ENCODE data around the gene GFPT1. TPM values are rescaled to one million over a fixed set of nuclear protein-coding genes. Genes with fewer than 3 reads are reported as not detected.

The GFPT1 gene
- total and polyA plus RNA-seq, 12 donors = 5.5 to 96.5 (median 29.0) TPM

- intact Hi-C loops (cut with DNase I) = no loop called here
- TF ChIP-seq POLR2A (IDR thresholded peaks at IDR 0.05) = no peak
- no peak for TF ChIP-seq CTCF (IDR thresholded peaks at IDR 0.05)
- no peaks in the 10 kb centered on the region for H3K9me3 ChIP-seq (replicated peaks in 1 of 3)
- WGBS, 4 donors = 95 to 98% (median 96%) methylated on average over 4 of the region's 4 CpGs
- no peak for DNase-seq
- no peaks in the 10 kb centered on the region for H3K27me3 ChIP-seq
- H3K4me3 ChIP-seq = no peak overlapping the region
- H3K36me3 ChIP-seq (replicated peaks in 1 of 2) = no peaks in the 10 kb centered on the region
- no peak overlapping the region for H3K27ac ChIP-seq
- peaks cover 0 to 3% of the 10 kb centered on the region in 2 donors for H3K4me1 ChIP-seq (replicated peaks in 1 of 2)
Observed at GRCh38 chr2:69315160-69315761, 71.8 kb downstream of the GFPT1 start.

- intact Hi-C loops (cut with DNase I) = no loop called here
- no peaks in the 10 kb centered on the region for H3K27me3 ChIP-seq
- peak overlapping the region in 1 of 5 donors; percentile 73 for H3K27ac ChIP-seq
- no peaks in the 10 kb centered on the region for H3K9me3 ChIP-seq (replicated peaks in 1 of 3)
- 50 to 56% (median 54%) methylated on average over 2 of the region's 2 CpGs for WGBS, 4 donors
- TF ChIP-seq POLR2A (IDR thresholded peaks at IDR 0.05) (no peak), CTCF (IDR thresholded peaks at IDR 0.05) (no peak)
- H3K36me3 ChIP-seq (replicated peaks in 1 of 2) = no peaks in the 10 kb centered on the region
- H3K4me3 ChIP-seq = no peak overlapping the region
- peaks cover 7 to 16% of the 10 kb centered on the region in 2 donors for H3K4me1 ChIP-seq (replicated peaks in 1 of 2)
- DNase-seq = no peak
Observed at GRCh38 chr2:69311024-69311416, 76.0 kb downstream of the GFPT1 start.

GRCh38 chr2:69310111-69311023, 76.7 kb downstream of the GFPT1 start:
- WGBS, 4 donors = 87 to 92% (median 90%) methylated on average over 12 to 19 of the region's 19 CpGs
- TF ChIP-seq CTCF (IDR thresholded peaks at IDR 0.05) = no peak
- TF ChIP-seq POLR2A (IDR thresholded peaks at IDR 0.05) = no peak
- Histone ChIP-seq H3K36me3 (replicated peaks in 1 of 2) (no peaks in the 10 kb centered on the region), H3K4me1 (replicated peaks in 1 of 2) (peaks cover 8 to 20% of the 10 kb centered on the region in 2 donors), H3K9me3 (replicated peaks in 1 of 3) (no peaks in the 10 kb centered on the region), H3K27me3 (no peaks in the 10 kb centered on the region), H3K27ac (peak overlapping the region in 3 of 5 donors; percentile 6 to 73 (median 58)), H3K4me3 (no peak overlapping the region)
- DNase-seq = no peak
- intact Hi-C loops (cut with DNase I) = no loop called here

GRCh38 chr2:69309351-69310110, 77.5 kb downstream of the GFPT1 start:
- peak in 1 of 7 donors; percentile 76 for DNase-seq
- WGBS, 4 donors = 69 to 71% (median 70%) methylated on average over 9 of the region's 9 CpGs
- intact Hi-C loops (cut with DNase I) = loop anchor here (5.0 to 10.0 kb wide), 3 partner anchors 282 to 365 kb away; partner anchors contain the start of gene ANTXR1 (in 1 of the 2)
- no peaks in the 10 kb centered on the region for H3K36me3 ChIP-seq (replicated peaks in 1 of 2)
- H3K4me1 ChIP-seq (replicated peaks in 1 of 2) = peaks cover 8 to 20% of the 10 kb centered on the region in 2 donors
- H3K27me3 ChIP-seq = no peaks in the 10 kb centered on the region
- peak overlapping the region in 2 of 5 donors; percentile 58 to 73 for H3K27ac ChIP-seq
- TF ChIP-seq POLR2A (IDR thresholded peaks at IDR 0.05) = no peak
- TF ChIP-seq CTCF (IDR thresholded peaks at IDR 0.05) = no peak
- no peak overlapping the region for H3K4me3 ChIP-seq
- H3K9me3 ChIP-seq (replicated peaks in 1 of 3) = no peaks in the 10 kb centered on the region

All from adrenal gland (tissue), 12 donors.